GM13976 (cell line): ENCODE data around the gene TRIM3.

ENCODE experiments used
- DNase-seq: peaks from one replicate; pipeline ENCODE4 v3.0.0; 2012; ENCODE audit warnings: low spot score
- CTCF ChIP-seq: IDR thresholded peaks from 2 replicates; pipeline ENCODE4 v1.5.1; 2012; ENCODE audit warnings: borderline replicate concordance, mild to moderate bottlenecking; ENCODE audit not compliant: insufficient read depth; ENCODE audit errors: extremely low read depth, missing control alignments, control extremely low read depth
- in situ Hi-C: fragments of 300-500 bp; cut with MboI; formaldehyde crosslinking; loops from one replicate; pipeline ENCODE4 v1.12.0; 2022; ENCODE audit warnings: low sequenced_read_pairs, mixed read lengths, inconsistent platforms; ENCODE audit not compliant: unreplicated experiment

Gene TRIM3

GRCh38 chr11:6472934-6473333, 807 bp downstream of the TRIM3 start:
- no peak for TF ChIP-seq CTCF
- no peak for DNase-seq
- in situ Hi-C loops: no loop called here

- no peak for TF ChIP-seq CTCF
- DNase-seq: no peak
These were observed 4.1 kb downstream of the TRIM3 start for GRCh38 chr11:6469599-6469998.

GRCh38 chr11:6468712-6469495, 4.8 kb downstream of the TRIM3 start:
- DNase-seq: peak; percentile 83
- in situ Hi-C loops: no loop called here
- TF ChIP-seq CTCF: no peak

More at GRCh38 chr11:6469599-6469998, 4.1 kb downstream of the TRIM3 start:
- in situ Hi-C loops: no loop called here

- in situ Hi-C loops: no loop called here
- no peak for DNase-seq
- TF ChIP-seq CTCF: no peak
These were observed 14.7 kb downstream of the TRIM3 start for GRCh38 chr11:6459099-6459450.

- TF ChIP-seq CTCF: no peak
- DNase-seq: no peak
- in situ Hi-C loops: no loop called here
These were observed 15.2 kb downstream of the TRIM3 start for GRCh38 chr11:6458352-6459098.

GRCh38 chr11:6457581-6458320, 16.0 kb downstream of the TRIM3 start:
- TF ChIP-seq CTCF: no peak
- DNase-seq: no peak
- in situ Hi-C loops: no loop called here
